Stimulated activated CD4-positive, alpha-beta T cell treated with anti-CD3 and anti-CD28 coated beads, Interleukin-1b, Interleukin-23, amount 100 ng/mL, for 48 hours (primary cell): ENCODE results near the gene RORC.

ENCODE experiments used
- DNase-seq: peaks from one replicate; pipeline ENCODE4 v3.0.0-alpha.2; 2020

The RORC gene

GRCh38 chr1:151825751-151826660 lies 5.6 kb downstream of the RORC start:
- no peak for DNase-seq

- DNase-seq = no peak
Measured at GRCh38 chr1:151825204-151825603, 6.4 kb downstream of the RORC start.

- no peak for DNase-seq
Measured at GRCh38 chr1:151823175-151823574, 8.4 kb downstream of the RORC start.

- peak; percentile 75 for DNase-seq
Measured at GRCh38 chr1:151822404-151822803, 9.2 kb downstream of the RORC start.

- no peak for DNase-seq
Measured at GRCh38 chr1:151820940-151821339, 10.7 kb downstream of the RORC start.

- DNase-seq = peak; percentile 72
Measured at GRCh38 chr1:151819976-151820623, 11.5 kb downstream of the RORC start.

- DNase-seq = no peak
Measured at GRCh38 chr1:151819227-151819835, 12.3 kb downstream of the RORC start.

- DNase-seq = no peak
Measured at GRCh38 chr1:151817353-151817730, 14.3 kb downstream of the RORC start.

- no peak for DNase-seq
Measured at GRCh38 chr1:151816548-151817352, 14.9 kb downstream of the RORC start.

GRCh38 chr1:151815716-151816327 lies 15.8 kb downstream of the RORC start:
- no peak for DNase-seq

GRCh38 chr1:151814971-151815545 lies 16.5 kb downstream of the RORC start:
- no peak for DNase-seq

GRCh38 chr1:151814426-151814825 lies 17.2 kb downstream of the RORC start:
- DNase-seq = no peak

- DNase-seq = no peak
Measured at GRCh38 chr1:151813271-151813977, 18.2 kb downstream of the RORC start.

GRCh38 chr1:151811181-151811580 lies 20.4 kb downstream of the RORC start:
- DNase-seq = no peak

GRCh38 chr1:151809985-151810556 lies 21.5 kb downstream of the RORC start:
- DNase-seq = no peak

- no peak for DNase-seq
Measured at GRCh38 chr1:151809290-151809984, 22.2 kb downstream of the RORC start.

GRCh38 chr1:151807766-151808165 lies 23.8 kb downstream of the RORC start:
- no peak for DNase-seq

GRCh38 chr1:151807131-151807530 lies 24.5 kb downstream of the RORC start:
- no peak for DNase-seq

- DNase-seq = no peak
Measured at GRCh38 chr1:151806170-151806569, 25.4 kb downstream of the RORC start.

GRCh38 chr1:151805066-151805820 lies 26.4 kb downstream of the RORC start, which contains the start of gene LINGO4:
LINGO4 (minus strand) TSS chr1:151805419; CDS start chr1:151802704, 2,715 bp downstream.
- no peak for DNase-seq
